ENCODE results near the gene LAYN. TPM values are rescaled to one million over a fixed set of nuclear protein-coding genes. Genes with fewer than 3 reads are reported as not detected.
A peak's percentile ranks its signal among the peaks of the same experiment; 100 is the strongest.

LAYN gene, protein sequence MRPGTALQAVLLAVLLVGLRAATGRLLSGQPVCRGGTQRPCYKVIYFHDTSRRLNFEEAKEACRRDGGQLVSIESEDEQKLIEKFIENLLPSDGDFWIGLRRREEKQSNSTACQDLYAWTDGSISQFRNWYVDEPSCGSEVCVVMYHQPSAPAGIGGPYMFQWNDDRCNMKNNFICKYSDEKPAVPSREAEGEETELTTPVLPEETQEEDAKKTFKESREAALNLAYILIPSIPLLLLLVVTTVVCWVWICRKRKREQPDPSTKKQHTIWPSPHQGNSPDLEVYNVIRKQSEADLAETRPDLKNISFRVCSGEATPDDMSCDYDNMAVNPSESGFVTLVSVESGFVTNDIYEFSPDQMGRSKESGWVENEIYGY
- total RNA-seq = 12.5 to 15.3 TPM (median 12.5 TPM) in 3 replicates

DNA sequence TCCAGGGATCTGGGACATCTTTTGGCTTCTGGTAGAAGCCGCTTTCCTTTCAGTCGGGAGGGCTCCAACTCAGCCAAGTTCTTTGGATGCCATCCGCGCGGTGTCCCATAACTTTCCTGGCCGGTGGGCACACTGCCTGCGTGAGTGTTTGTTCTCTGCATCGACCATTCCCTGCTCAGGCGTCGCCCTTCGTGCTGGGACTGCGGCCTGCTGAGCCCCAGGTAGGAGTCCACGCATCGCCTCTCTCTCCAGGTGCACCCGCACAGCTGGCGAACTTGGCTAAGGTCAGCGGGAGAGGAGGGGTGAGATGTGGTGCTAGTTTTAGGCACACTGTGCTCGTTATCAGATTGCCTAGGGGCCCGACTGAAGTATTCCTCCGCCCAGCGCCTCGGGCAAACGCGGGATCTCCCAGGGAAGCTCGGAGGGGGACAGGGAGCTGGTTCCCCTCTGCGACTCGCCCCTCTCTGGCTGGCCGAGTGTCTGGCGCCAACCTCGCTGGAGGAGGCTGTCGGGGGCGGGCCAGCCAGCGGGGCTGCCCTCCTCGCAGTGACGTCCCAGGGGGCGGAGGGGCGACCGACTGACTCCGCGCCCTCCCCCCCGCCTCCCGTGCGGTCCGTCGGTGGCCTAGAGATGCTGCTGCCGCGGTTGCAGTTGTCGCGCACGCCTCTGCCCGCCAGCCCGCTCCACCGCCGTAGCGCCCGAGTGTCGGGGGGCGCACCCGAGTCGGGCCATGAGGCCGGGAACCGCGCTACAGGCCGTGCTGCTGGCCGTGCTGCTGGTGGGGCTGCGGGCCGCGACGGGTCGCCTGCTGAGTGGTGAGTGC, at the start of gene LAYN:
LAYN (plus strand) TSS at position 607 of the 823 bp plus-strand sequence; CDS start at position 731, 124 bp downstream.
- Mint-ChIP-seq H3K4me3 (peak within 1 kb of the TSS; percentile 76), H3K27me3 (ENCODE audit: low read depth) (peaks cover 44% of the 10 kb centered on the region), H3K9me3 (no peaks in the 10 kb centered on the region), H3K27ac (peak within 1 kb of the TSS; percentile 94), H3K4me1 (peaks cover 19% of the 10 kb centered on the region), H3K36me3 (peaks cover 11% of the 10 kb centered on the region)
- peak; percentile 36 to 55 for DNase-seq (ENCODE audit: low spot score in 2 of 2, unreplicated experiment in 2 of 2)
- TF ChIP-seq, protein P1, sequence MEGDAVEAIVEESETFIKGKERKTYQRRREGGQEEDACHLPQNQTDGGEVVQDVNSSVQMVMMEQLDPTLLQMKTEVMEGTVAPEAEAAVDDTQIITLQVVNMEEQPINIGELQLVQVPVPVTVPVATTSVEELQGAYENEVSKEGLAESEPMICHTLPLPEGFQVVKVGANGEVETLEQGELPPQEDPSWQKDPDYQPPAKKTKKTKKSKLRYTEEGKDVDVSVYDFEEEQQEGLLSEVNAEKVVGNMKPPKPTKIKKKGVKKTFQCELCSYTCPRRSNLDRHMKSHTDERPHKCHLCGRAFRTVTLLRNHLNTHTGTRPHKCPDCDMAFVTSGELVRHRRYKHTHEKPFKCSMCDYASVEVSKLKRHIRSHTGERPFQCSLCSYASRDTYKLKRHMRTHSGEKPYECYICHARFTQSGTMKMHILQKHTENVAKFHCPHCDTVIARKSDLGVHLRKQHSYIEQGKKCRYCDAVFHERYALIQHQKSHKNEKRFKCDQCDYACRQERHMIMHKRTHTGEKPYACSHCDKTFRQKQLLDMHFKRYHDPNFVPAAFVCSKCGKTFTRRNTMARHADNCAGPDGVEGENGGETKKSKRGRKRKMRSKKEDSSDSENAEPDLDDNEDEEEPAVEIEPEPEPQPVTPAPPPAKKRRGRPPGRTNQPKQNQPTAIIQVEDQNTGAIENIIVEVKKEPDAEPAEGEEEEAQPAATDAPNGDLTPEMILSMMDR (IDR thresholded peaks at IDR 0.05; ENCODE audit: unreplicated experiment) = no peak

DNA sequence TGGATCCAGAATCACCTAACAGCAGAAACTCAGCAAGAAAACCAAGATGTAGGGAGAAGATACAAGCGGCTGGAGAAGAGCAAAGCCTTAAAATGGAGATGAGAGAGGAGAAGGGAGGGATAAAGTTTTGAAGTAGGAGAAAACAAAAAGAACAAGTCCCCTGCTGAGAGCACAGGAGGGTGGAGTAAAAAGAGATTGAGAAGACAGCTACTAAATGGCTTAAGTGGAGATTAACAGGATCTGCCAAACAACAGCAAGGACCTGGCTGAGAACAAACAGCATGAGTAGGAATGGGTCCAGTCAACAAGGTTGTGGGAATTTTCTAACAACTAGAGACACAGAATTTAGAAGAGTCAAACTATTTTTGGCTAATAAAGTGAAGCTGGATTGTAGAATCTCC, 46.5 kb upstream of the LAYN start:
- H3K27ac Mint-ChIP-seq = no peak overlapping the region
- H3K36me3 Mint-ChIP-seq = no peaks in the 10 kb centered on the region
- peaks cover 9% of the 10 kb centered on the region for H3K27me3 Mint-ChIP-seq (ENCODE audit: low read depth)
- TF ChIP-seq, protein P1 (IDR thresholded peaks at IDR 0.05; ENCODE audit: unreplicated experiment) = no peak
- no peak for DNase-seq (ENCODE audit: low spot score in 2 of 2, unreplicated experiment in 2 of 2)
- H3K4me3 Mint-ChIP-seq = no peak overlapping the region
- H3K4me1 Mint-ChIP-seq = no peaks in the 10 kb centered on the region
- no peaks in the 10 kb centered on the region for H3K9me3 Mint-ChIP-seq

DNA sequence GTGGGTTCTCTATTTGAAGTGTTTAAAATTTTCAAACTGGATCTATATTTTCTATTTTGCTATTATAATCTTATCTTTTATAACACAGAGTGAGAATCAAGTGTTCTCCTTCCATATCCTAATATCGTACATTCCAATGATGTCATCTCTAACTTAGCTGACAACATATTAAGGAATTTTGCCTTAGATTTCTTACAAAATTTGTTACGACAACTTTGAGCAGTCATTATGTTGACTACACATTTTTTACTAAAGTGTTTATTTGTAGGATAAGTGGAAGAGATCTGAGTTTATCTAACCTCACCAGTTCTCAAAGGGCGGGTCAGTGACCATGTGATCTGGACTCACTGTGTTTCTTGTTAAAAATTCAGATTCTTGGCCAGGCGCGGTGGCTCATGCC, 41.0 kb upstream of the LAYN start:
- Mint-ChIP-seq H3K36me3 (no peaks in the 10 kb centered on the region), H3K27me3 (ENCODE audit: low read depth) (peaks cover 7% of the 10 kb centered on the region), H3K4me3 (no peak overlapping the region), H3K27ac (no peak overlapping the region), H3K9me3 (no peaks in the 10 kb centered on the region), H3K4me1 (no peaks in the 10 kb centered on the region)
- TF ChIP-seq, protein P1 (IDR thresholded peaks at IDR 0.05; ENCODE audit: unreplicated experiment) = no peak
- no peak for DNase-seq (ENCODE audit: low spot score in 2 of 2, unreplicated experiment in 2 of 2)

DNA sequence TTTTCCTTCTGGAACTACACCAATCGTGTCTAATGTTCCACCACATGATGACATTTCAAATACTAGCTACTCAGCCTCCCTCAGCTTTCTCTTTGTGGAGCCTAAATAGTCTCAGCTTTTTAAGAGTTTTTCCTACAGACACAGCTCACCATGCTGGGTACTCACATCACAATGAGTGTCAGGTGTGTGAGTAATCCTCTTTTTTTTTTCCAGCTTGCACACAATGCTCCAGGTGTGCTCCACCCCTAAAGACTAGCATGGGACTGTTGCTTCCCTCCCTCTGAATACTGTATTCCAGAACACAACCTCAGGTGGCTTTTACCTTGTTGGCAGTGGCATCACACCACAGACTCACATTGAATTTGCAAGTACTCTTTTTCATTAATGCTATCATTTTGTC, 40.0 kb upstream of the LAYN start:
- Mint-ChIP-seq H3K9me3 (peaks cover 7% of the 10 kb centered on the region), H3K4me1 (no peaks in the 10 kb centered on the region), H3K36me3 (no peaks in the 10 kb centered on the region), H3K27me3 (ENCODE audit: low read depth) (peaks cover 7% of the 10 kb centered on the region), H3K27ac (no peak overlapping the region), H3K4me3 (no peak overlapping the region)
- DNase-seq (ENCODE audit: low spot score in 2 of 2, unreplicated experiment in 2 of 2) = no peak
- TF ChIP-seq, protein P1 (IDR thresholded peaks at IDR 0.05; ENCODE audit: unreplicated experiment) = no peak

DNA sequence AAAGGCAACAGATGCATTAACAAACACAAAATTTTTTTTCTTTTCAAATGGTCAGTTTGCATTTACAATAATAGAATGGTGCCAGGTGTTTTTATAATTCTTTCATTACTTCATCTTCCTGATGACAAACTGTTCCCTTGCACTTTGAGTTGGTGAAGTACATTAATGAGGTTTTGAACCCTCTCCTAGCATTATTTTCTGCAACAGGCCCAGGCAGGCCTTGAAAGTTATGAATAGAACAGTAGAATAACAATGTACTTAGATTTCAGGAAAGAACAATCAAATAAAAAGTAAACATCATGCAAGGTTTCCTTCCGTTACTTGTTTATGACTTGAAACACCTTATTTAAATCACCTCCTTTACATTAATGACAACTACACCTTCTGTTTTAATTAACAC, 37.9 kb upstream of the LAYN start:
- TF ChIP-seq, protein P1 (IDR thresholded peaks at IDR 0.05; ENCODE audit: unreplicated experiment) = no peak
- no peak for DNase-seq (ENCODE audit: low spot score in 2 of 2, unreplicated experiment in 2 of 2)
- H3K4me3 Mint-ChIP-seq = no peak overlapping the region
- no peak overlapping the region for H3K27ac Mint-ChIP-seq
- H3K36me3 Mint-ChIP-seq = no peaks in the 10 kb centered on the region
- peaks cover 8% of the 10 kb centered on the region for H3K27me3 Mint-ChIP-seq (ENCODE audit: low read depth)
- peaks cover 9% of the 10 kb centered on the region for H3K9me3 Mint-ChIP-seq
- no peaks in the 10 kb centered on the region for H3K4me1 Mint-ChIP-seq

All from mesothelial cell of epicardium (in vitro differentiated cells).